Measurements from ENCODE around the gene CCND2.

The CCND2 gene

GRCh38 chr12:4268329-4269181 lies 5.0 kb upstream of the CCND2 start:
- no peak for FAIRE-seq
- DNase-seq (ENCODE audit: insufficient read length, low spot score): no peak
- no peak for TF ChIP-seq CTCF (IDR thresholded peaks at IDR 0.05; ENCODE audit: insufficient read depth, missing control alignments)

- no peak for TF ChIP-seq CTCF (IDR thresholded peaks at IDR 0.05; ENCODE audit: insufficient read depth, missing control alignments)
- no peak for FAIRE-seq
- DNase-seq (ENCODE audit: insufficient read length, low spot score): no peak
These were observed 4.1 kb upstream of the CCND2 start for GRCh38 chr12:4269279-4269991.

GRCh38 chr12:4270016-4270830 lies 3.3 kb upstream of the CCND2 start:
- DNase-seq (ENCODE audit: insufficient read length, low spot score): no peak
- FAIRE-seq: no peak
- TF ChIP-seq CTCF (IDR thresholded peaks at IDR 0.05; ENCODE audit: insufficient read depth, missing control alignments): no peak

GRCh38 chr12:4270831-4271716 lies 2.5 kb upstream of the CCND2 start:
- FAIRE-seq (no peak), DNase-seq (ENCODE audit: insufficient read length, low spot score) (no peak)
- TF ChIP-seq CTCF (IDR thresholded peaks at IDR 0.05; ENCODE audit: insufficient read depth, missing control alignments): no peak

GRCh38 chr12:4271717-4272423 lies 1.7 kb upstream of the CCND2 start:
- FAIRE-seq: no peak
- DNase-seq (ENCODE audit: insufficient read length, low spot score): peak; percentile 64

More at GRCh38 chr12:4271717-4272423, 1.7 kb upstream of the CCND2 start:
- TF ChIP-seq CTCF (IDR thresholded peaks at IDR 0.05; ENCODE audit: insufficient read depth, missing control alignments): no peak
